ENCODE results near the gene MUC4.
"Not testable (repeated sequence)": the region's sequence is repeated elsewhere in the genome, so short reads cannot be mapped to it uniquely, and the experiment has no call there.

The MUC4 gene

GRCh38 chr3:195809796-195810454, 1.8 kb downstream of the MUC4 start:
- no peak for DNase-seq

GRCh38 chr3:195809291-195809785, 2.4 kb downstream of the MUC4 start:
- no peak for DNase-seq

GRCh38 chr3:195808741-195809290, 2.9 kb downstream of the MUC4 start:
- no peak for DNase-seq

GRCh38 chr3:195807681-195808121, 4.0 kb downstream of the MUC4 start:
- DNase-seq, result no peak

- DNase-seq, result no peak
Observed at GRCh38 chr3:195806916-195807231, 4.9 kb downstream of the MUC4 start.

- DNase-seq, result no peak
Observed at GRCh38 chr3:195806211-195806915, 5.4 kb downstream of the MUC4 start.

- not testable (repeated sequence) for DNase-seq
Observed at GRCh38 chr3:195805588-195805987, 6.1 kb downstream of the MUC4 start.

GRCh38 chr3:195805181-195805580, 6.5 kb downstream of the MUC4 start:
- no peak for DNase-seq

GRCh38 chr3:195803289-195803908, 8.3 kb downstream of the MUC4 start:
- DNase-seq, result peak; percentile 48

- no peak for DNase-seq
Observed at GRCh38 chr3:195802795-195803194, 8.9 kb downstream of the MUC4 start.

- DNase-seq, result no peak
Observed at GRCh38 chr3:195802261-195802701, 9.4 kb downstream of the MUC4 start.

GRCh38 chr3:195801251-195802183, 10.2 kb downstream of the MUC4 start:
- no peak for DNase-seq

GRCh38 chr3:195800240-195800639, 11.5 kb downstream of the MUC4 start:
- no peak for DNase-seq

GRCh38 chr3:195796795-195797194, 14.9 kb downstream of the MUC4 start:
- DNase-seq, result no peak

- no peak for DNase-seq
Observed at GRCh38 chr3:195794708-195795107, 17.0 kb downstream of the MUC4 start.

- DNase-seq, result not testable (repeated sequence)
Observed at GRCh38 chr3:195792621-195793020, 19.1 kb downstream of the MUC4 start.

GRCh38 chr3:195790901-195791300, 20.8 kb downstream of the MUC4 start:
- DNase-seq, result no peak

- no peak for DNase-seq
Observed at GRCh38 chr3:195788711-195789581, 22.8 kb downstream of the MUC4 start.

GRCh38 chr3:195785781-195786405, 25.8 kb downstream of the MUC4 start:
- not testable (repeated sequence) for DNase-seq

- DNase-seq, result not testable (repeated sequence)
Observed at GRCh38 chr3:195784031-195784430, 27.7 kb downstream of the MUC4 start.

GRCh38 chr3:195781236-195781635, 30.5 kb downstream of the MUC4 start:
- DNase-seq, result not testable (repeated sequence)

All from HCEC 1CT (cell line).